Subcutaneous adipose tissue (tissue), 4 donors: ENCODE data around the gene CPLX3. TPM values are rescaled to one million over a fixed set of nuclear protein-coding genes. Genes with fewer than 3 reads are reported as not detected.

Experiments
- total RNA-seq, 4 donors: library from RNA; depleted of rRNA; stranded (reverse); fragments of >200 nt; gene quantifications; one replicate each; pipeline ENCODE4 v1.1.0, GENCODE V29; 2016
- TF ChIP-seq, protein P1 (sequence below): fragments of 450-650 bp; IDR thresholded peaks from one replicate; pipeline ENCODE4 v1.5.1; 2016; ENCODE audit warnings: low read depth, mild to moderate bottlenecking, control low read depth, antibody characterized with exemption, moderate library complexity

Gene CPLX3
- total RNA-seq, 4 donors from 2014 or later: not detected

GRCh38 chr15:74844319-74845207 is 18.1 kb downstream of the CPLX3 start:
- TF ChIP-seq, protein P1, sequence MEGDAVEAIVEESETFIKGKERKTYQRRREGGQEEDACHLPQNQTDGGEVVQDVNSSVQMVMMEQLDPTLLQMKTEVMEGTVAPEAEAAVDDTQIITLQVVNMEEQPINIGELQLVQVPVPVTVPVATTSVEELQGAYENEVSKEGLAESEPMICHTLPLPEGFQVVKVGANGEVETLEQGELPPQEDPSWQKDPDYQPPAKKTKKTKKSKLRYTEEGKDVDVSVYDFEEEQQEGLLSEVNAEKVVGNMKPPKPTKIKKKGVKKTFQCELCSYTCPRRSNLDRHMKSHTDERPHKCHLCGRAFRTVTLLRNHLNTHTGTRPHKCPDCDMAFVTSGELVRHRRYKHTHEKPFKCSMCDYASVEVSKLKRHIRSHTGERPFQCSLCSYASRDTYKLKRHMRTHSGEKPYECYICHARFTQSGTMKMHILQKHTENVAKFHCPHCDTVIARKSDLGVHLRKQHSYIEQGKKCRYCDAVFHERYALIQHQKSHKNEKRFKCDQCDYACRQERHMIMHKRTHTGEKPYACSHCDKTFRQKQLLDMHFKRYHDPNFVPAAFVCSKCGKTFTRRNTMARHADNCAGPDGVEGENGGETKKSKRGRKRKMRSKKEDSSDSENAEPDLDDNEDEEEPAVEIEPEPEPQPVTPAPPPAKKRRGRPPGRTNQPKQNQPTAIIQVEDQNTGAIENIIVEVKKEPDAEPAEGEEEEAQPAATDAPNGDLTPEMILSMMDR: no peak

- TF ChIP-seq, protein P1: no peak
Measured at GRCh38 chr15:74845208-74845568, 18.8 kb downstream of the CPLX3 start.

DNA sequence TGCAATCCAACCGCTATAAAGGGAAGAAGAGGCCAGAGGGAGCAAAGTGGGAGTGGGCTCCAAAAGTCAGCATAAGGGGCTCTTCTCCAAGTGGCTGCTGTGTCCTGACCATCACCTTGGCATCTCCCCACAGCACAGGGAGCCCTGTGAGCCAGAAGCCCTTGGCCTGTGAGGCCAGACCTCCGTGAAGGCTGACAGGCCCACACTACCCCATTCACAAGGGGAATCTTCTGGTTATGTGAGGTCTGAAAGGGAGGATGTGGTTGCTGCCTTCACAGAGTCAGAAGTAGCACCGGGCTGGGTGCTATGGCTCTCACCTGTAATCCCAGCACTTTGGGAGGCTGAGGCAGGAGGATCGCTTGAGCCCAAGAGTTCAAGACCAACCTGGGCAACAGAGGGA is 19.2 kb downstream of the CPLX3 start:
- TF ChIP-seq, protein P1: no peak

- TF ChIP-seq, protein P1: no peak
Measured at GRCh38 chr15:74847432-74847831, 21.0 kb downstream of the CPLX3 start.

- TF ChIP-seq, protein P1: no peak
Measured at GRCh38 chr15:74850393-74850792, 24.0 kb downstream of the CPLX3 start.

- TF ChIP-seq, protein P1: no peak
Measured at GRCh38 chr15:74851960-74852359, 25.5 kb downstream of the CPLX3 start.

GRCh38 chr15:74854453-74855022 is 28.1 kb downstream of the CPLX3 start:
- TF ChIP-seq, protein P1: no peak
